Vagina (tissue), 2 donors: ENCODE measurements around the gene ITIH1.
"Not testable (repeated sequence)": the region's sequence is repeated elsewhere in the genome, so short reads cannot be mapped to it uniquely, and the experiment has no call there.

Source experiments
- POLR2A ChIP-seq, 2 donors: fragments of 450-650 bp; IDR thresholded peaks; one replicate each; pipeline ENCODE4 v1.6.1; 2017; ENCODE audit warnings: antibody characterized with exemption in 2 of 2, mild to moderate bottlenecking in 2 of 2, moderate library complexity in 2 of 2
- POLR2AphosphoS5 ChIP-seq, 2 donors: sonication (generic); formaldehyde crosslinking; IDR thresholded peaks; one replicate each; pipeline ENCODE4 v1.9.0; 2017; ENCODE audit warnings: antibody characterized with exemption in 2 of 2, mild to moderate bottlenecking in 2 of 2, low read depth in 1 of 2; ENCODE audit not compliant: insufficient read depth in 1 of 2
- TF ChIP-seq, protein P1 (sequence below), 3 experiments: fragments of 450-650 bp in 2 of 3; fragments of 200-600 bp in 1 of 3; sonication (generic) in 1 of 3; IDR thresholded peaks; one replicate each; pipeline ENCODE4 v1.5.1; 2017 to 2019; ENCODE audit warnings: antibody characterized with exemption in 3 of 3, mild to moderate bottlenecking in 2 of 3, moderate library complexity in 2 of 3

DNA sequence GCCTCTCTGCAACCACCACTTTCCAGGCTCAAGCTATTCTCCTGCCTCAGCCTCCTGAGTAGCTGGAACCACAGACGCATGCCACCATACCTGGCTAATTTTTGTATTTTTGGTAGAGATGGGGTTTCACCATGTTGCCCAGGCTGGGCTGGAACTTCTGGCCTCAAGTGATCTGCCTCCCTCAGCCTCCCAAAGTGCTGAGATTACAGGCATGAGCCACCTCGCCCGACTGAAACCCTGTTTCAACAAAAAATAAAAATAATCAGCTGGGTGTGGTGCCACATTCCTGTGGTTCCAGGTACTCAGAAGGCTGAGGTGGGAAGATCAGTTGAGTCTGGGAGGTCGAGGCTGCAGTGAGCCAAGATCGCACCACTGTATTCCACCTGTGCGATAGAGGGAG lies 913 bp upstream of the ITIH1 start:
- TF ChIP-seq, protein P1, sequence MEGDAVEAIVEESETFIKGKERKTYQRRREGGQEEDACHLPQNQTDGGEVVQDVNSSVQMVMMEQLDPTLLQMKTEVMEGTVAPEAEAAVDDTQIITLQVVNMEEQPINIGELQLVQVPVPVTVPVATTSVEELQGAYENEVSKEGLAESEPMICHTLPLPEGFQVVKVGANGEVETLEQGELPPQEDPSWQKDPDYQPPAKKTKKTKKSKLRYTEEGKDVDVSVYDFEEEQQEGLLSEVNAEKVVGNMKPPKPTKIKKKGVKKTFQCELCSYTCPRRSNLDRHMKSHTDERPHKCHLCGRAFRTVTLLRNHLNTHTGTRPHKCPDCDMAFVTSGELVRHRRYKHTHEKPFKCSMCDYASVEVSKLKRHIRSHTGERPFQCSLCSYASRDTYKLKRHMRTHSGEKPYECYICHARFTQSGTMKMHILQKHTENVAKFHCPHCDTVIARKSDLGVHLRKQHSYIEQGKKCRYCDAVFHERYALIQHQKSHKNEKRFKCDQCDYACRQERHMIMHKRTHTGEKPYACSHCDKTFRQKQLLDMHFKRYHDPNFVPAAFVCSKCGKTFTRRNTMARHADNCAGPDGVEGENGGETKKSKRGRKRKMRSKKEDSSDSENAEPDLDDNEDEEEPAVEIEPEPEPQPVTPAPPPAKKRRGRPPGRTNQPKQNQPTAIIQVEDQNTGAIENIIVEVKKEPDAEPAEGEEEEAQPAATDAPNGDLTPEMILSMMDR (IDR thresholded peaks at IDR 0.05), result not testable (repeated sequence)
- not testable (repeated sequence) for TF ChIP-seq POLR2A (IDR thresholded peaks at IDR 0.05); POLR2AphosphoS5 (IDR thresholded peaks at IDR 0.05; ENCODE audit: insufficient read depth in 1 of 2, low read depth in 1 of 2)
